HL-60 (cell line): ENCODE data around the gene ATAD2B.

Source experiments
- DNase-seq, 2 experiments: peaks; one replicate each; pipeline ENCODE4 v3.0.0-alpha.2; 2010 to 2020; ENCODE audit warnings: low read depth in 1 of 2, low spot score in 1 of 2
- H3K27ac ChIP-seq: fragments of 250-450 bp; sonication (Bioruptor Pico); replicated peaks from 2 replicates; pipeline ENCODE4 v1.5.1; 2020; ENCODE audit warnings: mild to moderate bottlenecking, moderate library complexity
- H3K27me3 ChIP-seq: fragments of 250-450 bp; sonication (Bioruptor Pico); 2 replicates; pipeline ENCODE4 v1.5.1; 2021; ENCODE audit warnings: mild to moderate bottlenecking, moderate library complexity; ENCODE audit not compliant: insufficient read depth, poor library complexity, severe bottlenecking
- H3K4me3 ChIP-seq: replicated peaks from 2 replicates; pipeline ENCODE4 v1.5.1; 2011; ENCODE audit warnings: mild to moderate bottlenecking, control low read depth, low read length; ENCODE audit not compliant: insufficient read depth
- CTCF ChIP-seq: IDR thresholded peaks from one replicate; pipeline ENCODE4 v1.5.1; 2011; ENCODE audit warnings: low read length, control low read depth, inconsistent platforms; ENCODE audit not compliant: insufficient read depth
- GABPA ChIP-seq: IDR thresholded peaks from 2 replicates; pipeline ENCODE4 v1.6.1; 2012; ENCODE audit warnings: low read depth
- POLR2AphosphoS5 ChIP-seq: IDR thresholded peaks from 2 replicates; pipeline ENCODE4 v1.6.1; 2012; ENCODE audit warnings: low read depth
- REST ChIP-seq: IDR thresholded peaks from 2 replicates; pipeline ENCODE4 v1.6.1; 2012; ENCODE audit warnings: low read depth; ENCODE audit not compliant: insufficient replicate concordance
- SPI1 ChIP-seq: IDR thresholded peaks from 2 replicates; pipeline ENCODE4 v1.6.1; 2012; ENCODE audit warnings: low read depth, mild to moderate bottlenecking, borderline replicate concordance
- long read RNA-seq: library from polyadenylated mRNA; unstranded; transcript quantifications from one replicate; pipeline ENCODE4 v2.0.0, GENCODE V29; 2020

ATAD2B gene
- long read RNA-seq, partial matches to known transcripts = 24 of 40 reads
- long read RNA-seq, other reads (novel, unspliced or antisense) = 16 of 40 reads

- H3K4me3 ChIP-seq = peak within 1 kb of the TSS; percentile 76
- no peaks in the 10 kb centered on the region for H3K27me3 ChIP-seq
- TF ChIP-seq CTCF (peak; percentile 81), REST (no peak), SPI1 (no peak; the same call in 1 of the 2 replicates), POLR2AphosphoS5 (peak; percentile 75), GABPA (no peak; the same call in 1 of the 2 replicates)
- peak within 1 kb of the TSS; percentile 98 for H3K27ac ChIP-seq
- DNase-seq = peak; percentile 82 to 90
These were observed at the start of gene ATAD2B for GRCh38 chr2:23926750-23927571. Gene ATAD2B, minus strand, starts transcription at chr2:23927123. Its CDS starts 353 bp downstream, at chr2:23926770.

GRCh38 chr2:23967846-23968245, 40.9 kb upstream of the ATAD2B start:
- TF ChIP-seq CTCF = no peak
- no peak for TF ChIP-seq REST
- TF ChIP-seq GABPA = no peak
- TF ChIP-seq POLR2AphosphoS5 = no peak
- TF ChIP-seq SPI1 = no peak
- Histone ChIP-seq H3K27ac (no peak overlapping the region), H3K4me3 (no peak overlapping the region), H3K27me3 (no peaks in the 10 kb centered on the region)
- no peak for DNase-seq

GRCh38 chr2:23954325-23955014, 27.5 kb upstream of the ATAD2B start:
- Histone ChIP-seq H3K27ac (no peak overlapping the region), H3K27me3 (no peaks in the 10 kb centered on the region), H3K4me3 (no peak overlapping the region)
- no peak for DNase-seq
- no peak for TF ChIP-seq REST
- no peak for TF ChIP-seq SPI1
- TF ChIP-seq POLR2AphosphoS5 = no peak
- TF ChIP-seq GABPA = no peak
- TF ChIP-seq CTCF = no peak
